ENCODE data around the gene CCDC127. TPM values are rescaled to one million over a fixed set of nuclear protein-coding genes. Genes with fewer than 3 reads are reported as not detected.
"Not testable (repeated sequence)": the region's sequence is repeated elsewhere in the genome, so short reads cannot be mapped to it uniquely, and the experiment has no call there.

CCDC127 gene
- total RNA-seq, 4 donors from 2014 or later: 4.1 to 9.0 (median 7.2) TPM

DNA sequence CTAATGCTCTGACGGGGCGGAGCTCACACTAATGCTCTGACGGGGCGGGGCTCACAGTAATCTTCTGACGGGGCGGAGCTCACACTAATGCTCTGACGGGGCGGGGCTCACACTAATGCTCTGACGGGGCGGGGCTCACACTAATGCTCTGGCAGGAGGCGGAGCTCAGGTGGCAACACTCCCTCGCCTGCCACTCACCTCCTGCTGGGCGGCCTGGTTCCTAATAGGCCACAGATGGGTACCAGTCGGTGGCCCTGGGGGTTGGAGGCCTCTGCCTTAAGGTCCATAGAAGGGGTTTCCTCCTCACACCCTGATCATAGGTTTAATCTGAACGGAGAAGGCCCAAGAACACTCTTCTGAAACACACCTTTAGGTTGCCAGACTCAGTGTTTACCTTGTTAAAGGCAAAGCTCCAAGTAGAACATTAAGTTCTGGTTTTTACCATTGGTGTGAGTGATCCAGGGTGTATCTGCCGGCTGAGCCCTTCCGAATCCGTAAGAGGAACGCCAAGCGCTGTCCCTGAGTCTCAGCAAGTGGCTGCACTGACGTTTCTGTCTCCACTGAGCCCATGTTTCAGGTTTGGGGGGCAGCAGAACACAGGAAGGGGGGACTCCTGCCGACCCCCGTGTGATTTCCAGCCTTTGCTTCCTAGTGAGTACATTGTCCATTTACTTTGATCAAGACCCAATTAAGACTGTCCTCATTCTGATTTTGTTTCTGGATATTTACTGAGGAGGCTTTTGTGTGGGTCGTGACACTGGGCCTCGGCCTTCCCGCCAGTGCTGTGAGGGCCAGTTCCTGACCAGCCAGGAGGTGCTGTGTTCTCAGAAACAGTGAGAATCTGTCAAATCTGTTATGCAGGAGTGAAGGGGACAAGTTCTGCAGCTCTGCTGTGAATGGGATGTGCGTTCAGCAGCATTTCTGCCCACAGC, 51.2 kb downstream of the CCDC127 start:
- Histone ChIP-seq H3K27ac (no peak overlapping the region), H3K4me3 (no peak overlapping the region), H3K36me3 (no peaks in the 10 kb centered on the region), H3K9me3 (no peaks in the 10 kb centered on the region), H3K27me3 (no peaks in the 10 kb centered on the region), H3K4me1 (no peaks in the 10 kb centered on the region)
- TF ChIP-seq CTCF (IDR thresholded peaks at IDR 0.05) (no peak), POLR2A (IDR thresholded peaks at IDR 0.05) (no peak)
- peak in 2 of 3 donors; percentile 15 to 37 for DNase-seq

DNA sequence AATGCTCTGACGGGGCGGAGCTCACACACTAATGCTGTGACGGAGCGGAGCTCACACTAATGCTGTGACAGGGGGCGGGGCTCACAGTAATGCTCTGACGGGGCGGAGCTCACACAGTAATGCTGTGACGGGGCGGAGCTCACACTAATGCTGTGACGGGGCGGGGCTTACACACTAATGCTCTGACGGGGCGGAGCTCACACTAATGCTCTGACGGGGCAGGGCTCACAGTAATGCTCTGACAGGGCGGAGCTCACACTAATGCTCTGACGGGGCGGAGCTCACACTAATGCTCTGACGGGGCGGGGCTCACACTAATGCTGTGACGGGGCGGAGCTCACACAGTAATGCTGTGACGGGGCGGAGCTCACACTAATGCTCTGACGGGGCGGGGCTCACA, 53.2 kb downstream of the CCDC127 start:
- H3K9me3 ChIP-seq, H3K36me3 ChIP-seq, H3K27me3 ChIP-seq, H3K4me1 ChIP-seq, H3K27ac ChIP-seq, DNase-seq, H3K4me3 ChIP-seq: not testable (repeated sequence)

DNA sequence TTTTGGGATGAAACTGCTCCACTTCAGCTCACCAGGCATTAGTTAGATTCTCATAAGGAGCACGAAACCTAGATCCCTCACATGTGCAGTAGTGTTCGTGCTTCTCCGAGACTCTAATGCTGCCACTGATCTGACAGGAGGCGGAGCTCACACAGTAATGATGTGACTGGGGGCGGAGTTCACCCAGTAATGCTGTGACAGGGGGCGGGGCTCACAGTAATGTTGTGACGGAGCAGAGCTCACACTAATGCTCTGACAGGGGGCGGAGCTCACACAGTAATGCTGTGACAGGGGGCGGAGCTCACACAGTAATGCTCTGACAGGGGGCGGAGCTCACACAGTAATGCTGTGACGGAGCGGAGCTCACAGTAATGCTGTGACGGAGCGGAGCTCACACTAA, 53.7 kb downstream of the CCDC127 start:
- no peak for TF ChIP-seq POLR2A (IDR thresholded peaks at IDR 0.05)
- no peak for TF ChIP-seq CTCF (IDR thresholded peaks at IDR 0.05)

DNA sequence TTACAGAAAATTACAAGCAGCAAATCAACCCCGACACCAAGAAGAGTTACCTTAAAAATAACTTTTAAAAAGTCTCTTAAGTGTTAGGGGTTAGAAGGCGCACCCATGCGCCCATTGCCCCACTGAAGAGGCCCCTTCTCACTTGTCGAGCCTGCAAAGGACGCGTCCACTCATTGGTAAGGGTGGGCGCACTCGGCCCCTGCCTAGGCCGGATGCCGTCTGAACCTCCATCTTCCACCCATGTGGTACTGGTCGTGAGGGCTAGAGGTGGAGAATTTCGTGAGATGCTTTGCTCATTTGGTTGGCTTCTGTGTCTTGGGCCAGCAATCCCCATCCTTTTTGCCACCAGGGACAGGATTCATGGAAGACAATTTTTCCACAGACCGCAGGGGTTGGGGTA, 54.1 kb downstream of the CCDC127 start:
- Histone ChIP-seq H3K27me3 (no peaks in the 10 kb centered on the region), H3K9me3 (no peaks in the 10 kb centered on the region), H3K27ac (no peak overlapping the region), H3K4me1 (no peaks in the 10 kb centered on the region), H3K36me3 (no peaks in the 10 kb centered on the region), H3K4me3 (no peak overlapping the region)
- peak in 2 of 3 donors; percentile 22 for DNase-seq
- TF ChIP-seq CTCF (IDR thresholded peaks at IDR 0.05) (no peak), POLR2A (IDR thresholded peaks at IDR 0.05) (no peak)

More for the DNA sequence above, 53.7 kb downstream of the CCDC127 start:
- H3K27ac ChIP-seq: no peak overlapping the region
- DNase-seq: peak in 1 of 3 donors; percentile 14
- no peak overlapping the region for H3K4me3 ChIP-seq
- H3K27me3 ChIP-seq: no peaks in the 10 kb centered on the region
- H3K4me1 ChIP-seq: no peaks in the 10 kb centered on the region
- no peaks in the 10 kb centered on the region for H3K9me3 ChIP-seq
- no peaks in the 10 kb centered on the region for H3K36me3 ChIP-seq

GRCh38 chr5:163338-163620, 54.7 kb downstream of the CCDC127 start:
- Histone ChIP-seq H3K36me3 (no peaks in the 10 kb centered on the region), H3K27me3 (no peaks in the 10 kb centered on the region), H3K27ac (no peak overlapping the region), H3K4me3 (no peak overlapping the region), H3K4me1 (no peaks in the 10 kb centered on the region), H3K9me3 (no peaks in the 10 kb centered on the region)
- TF ChIP-seq CTCF (IDR thresholded peaks at IDR 0.05): no peak
- peak in 2 of 3 donors; percentile 16 to 37 for DNase-seq

GRCh38 chr5:162565-163337, 55.2 kb downstream of the CCDC127 start:
- peak in 2 of 3 donors; percentile 32 for DNase-seq
- no peaks in the 10 kb centered on the region for H3K9me3 ChIP-seq
- TF ChIP-seq POLR2A (IDR thresholded peaks at IDR 0.05) (no peak), CTCF (IDR thresholded peaks at IDR 0.05) (no peak)
- H3K4me1 ChIP-seq: no peaks in the 10 kb centered on the region
- H3K27me3 ChIP-seq: no peaks in the 10 kb centered on the region
- no peaks in the 10 kb centered on the region for H3K36me3 ChIP-seq
- H3K4me3 ChIP-seq: no peak overlapping the region
- no peak overlapping the region for H3K27ac ChIP-seq

All from Peyer's patch (tissue), 4 donors.